ENCODE measurements around the gene BLOC1S2.
"Not testable (repeated sequence)": the region's sequence is repeated elsewhere in the genome, so short reads cannot be mapped to it uniquely, and the experiment has no call there.

The BLOC1S2 gene

DNA sequence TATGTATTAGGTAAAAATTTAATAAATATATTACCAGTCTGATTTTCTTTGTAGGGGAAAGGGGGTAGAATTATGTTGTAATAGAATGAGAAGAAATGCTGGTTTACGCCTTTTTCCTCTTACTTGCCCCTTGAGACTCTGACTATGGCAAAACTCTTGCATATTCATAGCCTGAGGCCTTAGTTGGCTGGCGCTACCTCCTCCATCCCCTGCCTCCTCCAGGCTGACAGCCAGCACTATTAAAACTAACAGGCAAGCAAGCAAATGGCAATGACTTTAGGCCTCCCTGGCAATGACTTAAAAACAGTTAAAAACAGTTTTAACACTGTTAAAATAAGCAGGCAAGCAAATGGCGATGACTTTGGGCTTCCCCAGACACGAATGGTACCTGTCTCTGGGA lies 29.1 kb upstream of the BLOC1S2 start:
- H3K27me3 ChIP-seq (ENCODE audit: insufficient read depth, low read length) = peaks cover 35% of the 10 kb centered on the region
- no peaks in the 10 kb centered on the region for H3K36me3 ChIP-seq (ENCODE audit: insufficient read depth, low read depth, low read length)
- H3K9ac ChIP-seq (ENCODE audit: low read depth, low read length) = no peak overlapping the region
- no peak overlapping the region for H3K4me3 ChIP-seq (ENCODE audit: low read length)
- H3K9me3 ChIP-seq (ENCODE audit: insufficient read depth, low read depth, low read length) = no peaks in the 10 kb centered on the region
- no peak overlapping the region for H3K27ac ChIP-seq (ENCODE audit: low read length)
- H3K4me1 ChIP-seq (ENCODE audit: insufficient read depth, low read length) = no peaks in the 10 kb centered on the region

DNA sequence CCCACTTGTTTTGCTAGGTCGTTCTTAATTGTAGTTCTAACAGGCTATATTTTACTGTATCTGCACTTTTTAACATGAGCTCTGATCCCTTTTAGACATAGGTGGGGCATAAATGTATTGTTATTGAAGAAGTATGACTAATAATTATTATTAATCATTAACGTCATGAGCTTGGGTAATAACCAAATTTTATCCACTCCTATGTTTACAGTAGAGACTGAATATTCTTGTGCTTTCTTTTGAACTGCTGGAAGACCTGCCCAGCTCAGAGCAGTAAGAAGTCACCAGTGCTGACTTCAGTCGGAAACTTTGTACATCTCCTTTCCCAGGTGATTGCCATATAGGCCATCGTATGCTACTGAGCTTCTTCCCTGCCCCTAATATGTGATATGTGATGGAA lies 24.8 kb upstream of the BLOC1S2 start:
- Histone ChIP-seq H3K9me3 (ENCODE audit: insufficient read depth, low read depth, low read length) (no peaks in the 10 kb centered on the region), H3K4me3 (ENCODE audit: low read length) (no peak overlapping the region), H3K9ac (ENCODE audit: low read depth, low read length) (no peak overlapping the region), H3K27ac (ENCODE audit: low read length) (no peak overlapping the region), H3K4me1 (ENCODE audit: insufficient read depth, low read length) (no peaks in the 10 kb centered on the region), H3K27me3 (ENCODE audit: insufficient read depth, low read length) (peaks cover 27% of the 10 kb centered on the region), H3K36me3 (ENCODE audit: insufficient read depth, low read depth, low read length) (no peaks in the 10 kb centered on the region)

DNA sequence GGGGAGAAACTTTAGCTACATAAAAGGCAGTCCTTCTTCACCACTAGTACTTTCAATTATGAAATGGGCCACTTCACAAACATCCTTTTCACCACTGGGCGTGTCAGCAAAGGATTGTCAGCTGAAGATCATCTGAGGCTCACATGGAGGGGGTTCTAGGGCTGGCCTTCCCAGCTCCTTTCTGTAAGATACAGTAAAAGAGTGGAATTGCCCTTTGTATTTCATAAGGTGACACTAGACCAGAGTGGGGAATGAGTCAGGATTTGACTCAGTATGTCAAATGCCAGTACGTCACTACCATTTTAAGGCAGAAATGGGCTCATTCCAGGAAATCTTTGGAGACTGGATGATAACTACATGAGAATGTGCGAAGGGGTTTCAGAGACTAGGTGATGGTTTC lies 21.2 kb upstream of the BLOC1S2 start:
- Histone ChIP-seq H3K27me3 (ENCODE audit: insufficient read depth, low read length) (peaks cover 22% of the 10 kb centered on the region), H3K36me3 (ENCODE audit: insufficient read depth, low read depth, low read length) (no peaks in the 10 kb centered on the region), H3K9me3 (ENCODE audit: insufficient read depth, low read depth, low read length) (no peaks in the 10 kb centered on the region), H3K27ac (ENCODE audit: low read length) (no peak overlapping the region), H3K4me3 (ENCODE audit: low read length) (no peak overlapping the region), H3K9ac (ENCODE audit: low read depth, low read length) (no peak overlapping the region), H3K4me1 (ENCODE audit: insufficient read depth, low read length) (no peaks in the 10 kb centered on the region)

DNA sequence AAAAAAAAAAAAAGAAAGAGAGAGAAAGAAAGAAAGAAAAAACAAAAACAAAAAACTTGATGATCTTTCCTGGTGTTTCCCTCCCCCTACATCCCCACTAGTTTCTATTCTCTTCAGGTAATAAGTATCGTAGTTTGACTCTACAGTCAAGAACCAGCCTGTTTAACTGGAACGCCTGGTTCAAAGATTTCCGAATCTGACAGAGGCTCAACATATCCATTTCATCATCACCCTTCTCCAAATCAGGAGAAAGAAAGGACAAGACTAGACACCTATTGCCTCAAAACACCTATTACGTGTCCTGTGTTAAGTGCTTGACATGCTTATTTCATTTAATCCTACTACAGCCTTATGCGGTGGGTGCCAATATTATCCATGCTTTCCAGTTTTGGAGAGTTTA lies 20.4 kb upstream of the BLOC1S2 start:
- Histone ChIP-seq H3K9ac (ENCODE audit: low read depth, low read length) (no peak overlapping the region), H3K4me1 (ENCODE audit: insufficient read depth, low read length) (peaks cover 3% of the 10 kb centered on the region; the same call in 1 of the 2 replicates), H3K4me3 (ENCODE audit: low read length) (no peak overlapping the region), H3K9me3 (ENCODE audit: insufficient read depth, low read depth, low read length) (no peaks in the 10 kb centered on the region), H3K27me3 (ENCODE audit: insufficient read depth, low read length) (peaks cover 13% of the 10 kb centered on the region), H3K36me3 (ENCODE audit: insufficient read depth, low read depth, low read length) (no peaks in the 10 kb centered on the region), H3K27ac (ENCODE audit: low read length) (no peak overlapping the region)

DNA sequence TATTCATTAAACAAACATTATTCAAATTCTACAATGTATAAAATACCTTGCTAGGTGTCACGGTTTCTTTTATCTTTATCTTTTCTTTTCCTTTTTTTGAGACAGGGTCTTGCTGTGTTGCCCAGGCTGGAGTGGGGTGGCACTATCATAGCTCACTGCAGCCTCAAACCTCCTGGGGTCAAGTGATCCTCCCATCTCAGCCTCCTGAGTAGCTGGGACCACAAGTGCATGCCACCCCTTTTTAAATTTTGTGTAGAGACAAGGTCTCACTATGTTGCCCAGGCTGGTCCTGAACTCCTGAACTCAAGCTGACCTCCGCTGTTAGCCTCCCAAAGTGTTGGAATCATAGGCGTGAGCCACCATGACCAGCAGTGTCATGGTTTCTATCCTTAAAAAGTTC lies 17.9 kb upstream of the BLOC1S2 start:
- no peak overlapping the region for H3K27ac ChIP-seq (ENCODE audit: low read length)
- peaks cover 12% of the 10 kb centered on the region; the same call in 1 of the 2 replicates for H3K4me1 ChIP-seq (ENCODE audit: insufficient read depth, low read length)
- no peaks in the 10 kb centered on the region for H3K36me3 ChIP-seq (ENCODE audit: insufficient read depth, low read depth, low read length)
- peaks cover 5% of the 10 kb centered on the region; the same call in 1 of the 2 replicates for H3K27me3 ChIP-seq (ENCODE audit: insufficient read depth, low read length)
- no peak overlapping the region for H3K4me3 ChIP-seq (ENCODE audit: low read length)
- H3K9me3 ChIP-seq (ENCODE audit: insufficient read depth, low read depth, low read length) = no peaks in the 10 kb centered on the region
- H3K9ac ChIP-seq (ENCODE audit: low read depth, low read length) = no peak overlapping the region

DNA sequence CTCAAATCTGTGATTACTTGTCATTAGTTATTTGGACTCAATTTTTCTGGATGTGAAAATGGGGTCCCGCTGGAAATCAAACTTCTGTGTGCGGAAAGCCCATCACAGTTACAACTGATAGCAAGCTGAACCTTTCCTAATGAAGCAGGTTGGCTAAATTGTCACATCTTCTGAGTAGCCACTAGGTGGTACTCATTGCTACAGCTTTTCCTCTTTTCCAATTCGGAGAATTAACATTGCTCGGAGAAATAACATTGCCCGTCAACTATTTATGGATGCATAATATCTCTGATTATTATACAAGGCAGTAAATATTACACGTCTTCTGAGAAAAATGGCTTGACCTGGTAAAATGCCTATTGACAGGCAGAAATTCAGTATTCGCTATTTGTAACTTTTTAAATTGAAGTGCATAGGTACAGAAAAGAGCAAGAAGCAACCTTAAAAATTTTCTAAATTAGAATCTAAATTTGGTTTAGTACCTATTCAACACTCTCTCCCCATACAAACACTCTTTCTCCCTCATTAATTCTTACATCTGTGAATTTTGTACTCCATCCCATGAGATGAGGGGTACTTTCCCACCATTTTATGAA lies 17.3 kb upstream of the BLOC1S2 start:
- Histone ChIP-seq H3K36me3 (ENCODE audit: insufficient read depth, low read depth, low read length) (no peaks in the 10 kb centered on the region), H3K9ac (ENCODE audit: low read depth, low read length) (no peak overlapping the region), H3K4me1 (ENCODE audit: insufficient read depth, low read length) (peaks cover 12% of the 10 kb centered on the region; the same call in 1 of the 2 replicates), H3K27ac (ENCODE audit: low read length) (no peak overlapping the region), H3K4me3 (ENCODE audit: low read length) (no peak overlapping the region), H3K9me3 (ENCODE audit: insufficient read depth, low read depth, low read length) (no peaks in the 10 kb centered on the region), H3K27me3 (ENCODE audit: insufficient read depth, low read length) (peaks cover 5% of the 10 kb centered on the region; the same call in 1 of the 2 replicates)

DNA sequence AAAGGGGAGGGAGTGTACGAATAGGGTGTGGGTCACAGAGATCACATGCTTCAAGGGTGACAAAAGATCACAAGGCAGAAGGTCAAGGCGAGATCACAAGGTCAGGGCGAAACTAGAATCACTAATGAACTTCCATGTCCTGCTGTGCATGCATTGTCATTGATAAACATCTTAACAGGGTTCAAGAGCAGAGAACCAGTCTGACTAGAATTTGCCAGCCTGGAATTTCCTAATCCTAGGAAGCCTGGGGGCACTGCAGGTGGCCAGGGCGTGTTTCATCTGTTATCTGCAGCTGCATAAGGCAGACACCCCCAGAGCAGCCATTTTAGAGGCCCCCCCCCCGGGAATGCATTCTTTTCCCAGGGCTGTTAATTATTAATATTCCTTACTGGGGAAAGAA lies 14.6 kb upstream of the BLOC1S2 start:
- H3K36me3 ChIP-seq (ENCODE audit: insufficient read depth, low read depth, low read length); H3K9me3 ChIP-seq (ENCODE audit: insufficient read depth, low read depth, low read length); H3K27me3 ChIP-seq (ENCODE audit: insufficient read depth, low read length); H3K4me3 ChIP-seq (ENCODE audit: low read length); H3K27ac ChIP-seq (ENCODE audit: low read length); H3K9ac ChIP-seq (ENCODE audit: low read depth, low read length): not testable (repeated sequence)
- peaks cover 12% of the 10 kb centered on the region; the same call in 1 of the 2 replicates for H3K4me1 ChIP-seq (ENCODE audit: insufficient read depth, low read length)

DNA sequence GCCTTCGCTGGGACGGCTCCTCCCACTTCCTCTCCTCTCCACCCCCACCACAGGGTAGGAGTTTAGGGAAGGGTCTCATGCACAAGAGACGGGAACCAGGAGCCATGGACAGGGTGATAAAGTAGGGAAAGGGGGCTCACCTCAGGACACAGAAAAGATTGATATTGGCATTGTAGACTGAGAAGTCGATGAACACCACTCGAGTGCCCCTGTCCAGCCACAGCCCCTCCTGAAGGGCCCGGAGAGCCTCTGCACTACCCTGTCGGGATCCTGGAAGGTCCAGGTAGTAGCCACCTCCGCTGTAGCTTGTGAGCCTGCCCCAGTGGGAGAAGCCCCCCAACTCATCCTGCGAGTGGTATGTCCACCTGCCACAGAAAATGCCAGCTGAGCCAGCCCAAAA lies 10.8 kb upstream of the BLOC1S2 start:
- Histone ChIP-seq H3K9ac (ENCODE audit: low read depth, low read length) (no peak overlapping the region), H3K9me3 (ENCODE audit: insufficient read depth, low read depth, low read length) (no peaks in the 10 kb centered on the region), H3K27me3 (ENCODE audit: insufficient read depth, low read length) (no peaks in the 10 kb centered on the region; the same call in 1 of the 2 replicates), H3K27ac (ENCODE audit: low read length) (no peak overlapping the region), H3K36me3 (ENCODE audit: insufficient read depth, low read depth, low read length) (no peaks in the 10 kb centered on the region), H3K4me1 (ENCODE audit: insufficient read depth, low read length) (peaks cover 12% of the 10 kb centered on the region; the same call in 1 of the 2 replicates), H3K4me3 (ENCODE audit: low read length) (no peak overlapping the region)

DNA sequence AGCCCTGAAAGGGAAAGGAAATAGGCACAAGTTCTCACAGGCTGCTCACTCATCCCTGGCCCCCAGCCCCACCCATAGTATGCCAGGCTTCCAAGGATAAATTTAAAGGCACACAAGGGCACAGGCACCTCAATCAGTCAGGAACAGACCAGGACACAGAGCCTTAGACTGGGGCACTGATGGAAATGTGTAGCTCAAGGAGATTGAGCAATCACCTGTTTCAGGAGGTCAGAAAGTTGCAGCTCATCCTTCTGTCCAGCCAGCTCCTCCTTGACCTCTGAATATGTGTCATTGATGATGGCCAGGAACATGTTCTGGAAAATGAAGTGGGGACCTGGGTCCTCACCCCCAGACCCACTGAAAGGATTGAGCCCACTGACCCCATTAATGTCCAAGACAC lies 6.6 kb upstream of the BLOC1S2 start:
- H3K9ac ChIP-seq (ENCODE audit: low read depth, low read length) = no peak overlapping the region
- H3K36me3 ChIP-seq (ENCODE audit: insufficient read depth, low read depth, low read length) = no peaks in the 10 kb centered on the region
- H3K4me1 ChIP-seq (ENCODE audit: insufficient read depth, low read length) = no peaks in the 10 kb centered on the region
- no peak overlapping the region for H3K4me3 ChIP-seq (ENCODE audit: low read length)
- H3K27me3 ChIP-seq (ENCODE audit: insufficient read depth, low read length) = no peaks in the 10 kb centered on the region; the same call in 1 of the 2 replicates
- no peak overlapping the region for H3K27ac ChIP-seq (ENCODE audit: low read length)
- no peaks in the 10 kb centered on the region for H3K9me3 ChIP-seq (ENCODE audit: insufficient read depth, low read depth, low read length)

DNA sequence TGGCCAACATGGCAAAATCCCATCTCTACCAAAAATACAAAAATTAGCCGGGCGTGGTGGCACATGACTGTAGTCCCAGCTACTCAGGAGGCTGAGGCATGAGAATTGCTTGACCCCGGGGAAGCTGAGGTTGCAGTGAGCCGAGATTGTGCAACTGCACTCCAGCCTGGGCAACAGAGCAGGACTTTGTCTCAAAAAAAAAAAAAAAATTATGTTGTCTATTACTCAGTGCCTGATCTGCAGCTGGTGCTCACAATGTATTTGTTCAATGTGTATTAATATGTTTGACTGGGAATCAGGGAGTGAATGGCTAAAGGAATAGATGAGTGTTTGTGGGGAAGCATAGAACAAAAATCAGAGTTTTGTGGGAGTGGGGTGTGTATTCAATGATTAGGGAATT lies 5.8 kb upstream of the BLOC1S2 start:
- H3K4me1 ChIP-seq (ENCODE audit: insufficient read depth, low read length); H3K4me3 ChIP-seq (ENCODE audit: low read length); H3K9ac ChIP-seq (ENCODE audit: low read depth, low read length); H3K27ac ChIP-seq (ENCODE audit: low read length); H3K27me3 ChIP-seq (ENCODE audit: insufficient read depth, low read length); H3K36me3 ChIP-seq (ENCODE audit: insufficient read depth, low read depth, low read length); H3K9me3 ChIP-seq (ENCODE audit: insufficient read depth, low read depth, low read length): not testable (repeated sequence)

DNA sequence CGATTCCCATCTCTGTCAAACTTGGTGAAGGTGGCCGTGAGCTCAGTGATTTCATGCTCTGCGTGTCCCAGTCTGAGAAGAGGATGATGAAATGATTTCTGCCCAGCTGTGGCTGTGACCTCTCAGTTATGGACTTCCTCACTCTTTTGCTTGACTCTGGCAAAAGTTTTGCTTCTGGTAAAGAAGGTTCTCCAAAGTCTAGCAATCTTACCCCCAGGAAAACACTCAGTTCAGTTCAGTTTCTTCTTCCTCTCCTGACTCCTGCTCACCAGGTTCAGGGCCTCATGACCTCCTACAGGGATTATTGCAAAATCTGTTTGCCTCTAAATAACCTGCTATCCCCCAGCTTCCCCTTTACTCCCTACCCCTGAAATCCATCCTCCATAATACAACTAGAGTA lies 4.9 kb upstream of the BLOC1S2 start:
- Histone ChIP-seq H3K4me1 (ENCODE audit: insufficient read depth, low read length) (peaks cover 5% of the 10 kb centered on the region; the same call in 1 of the 2 replicates), H3K9ac (ENCODE audit: low read depth, low read length) (no peak overlapping the region), H3K9me3 (ENCODE audit: insufficient read depth, low read depth, low read length) (no peaks in the 10 kb centered on the region), H3K4me3 (ENCODE audit: low read length) (no peak overlapping the region), H3K36me3 (ENCODE audit: insufficient read depth, low read depth, low read length) (no peaks in the 10 kb centered on the region), H3K27me3 (ENCODE audit: insufficient read depth, low read length) (no peaks in the 10 kb centered on the region; the same call in 1 of the 2 replicates), H3K27ac (ENCODE audit: low read length) (no peak overlapping the region)

DNA sequence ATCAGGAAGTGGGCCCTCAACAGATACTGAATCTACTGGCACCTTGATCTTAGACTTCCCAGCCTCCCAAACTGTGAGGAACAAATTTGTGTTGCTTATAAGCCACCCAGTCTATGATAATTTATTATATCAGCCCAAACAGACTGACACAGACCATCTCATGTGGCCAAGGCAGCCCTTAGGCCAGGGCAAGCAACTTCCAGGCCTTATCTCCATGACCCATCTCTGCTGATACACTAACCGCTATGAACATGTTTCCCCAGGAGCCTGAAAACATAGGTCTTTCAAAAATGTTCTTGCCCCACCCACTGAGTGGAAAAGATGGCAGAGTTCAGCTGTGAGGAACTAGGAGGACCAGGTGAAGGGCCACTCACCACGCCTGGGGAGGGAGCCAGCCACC lies 3.2 kb upstream of the BLOC1S2 start:
- no peaks in the 10 kb centered on the region; the same call in 1 of the 2 replicates for H3K27me3 ChIP-seq (ENCODE audit: insufficient read depth, low read length)
- H3K36me3 ChIP-seq (ENCODE audit: insufficient read depth, low read depth, low read length) = no peaks in the 10 kb centered on the region
- H3K4me3 ChIP-seq (ENCODE audit: low read length) = no peak overlapping the region
- H3K9me3 ChIP-seq (ENCODE audit: insufficient read depth, low read depth, low read length) = no peaks in the 10 kb centered on the region
- H3K27ac ChIP-seq (ENCODE audit: low read length) = no peak overlapping the region
- H3K9ac ChIP-seq (ENCODE audit: low read depth, low read length) = no peak overlapping the region
- H3K4me1 ChIP-seq (ENCODE audit: insufficient read depth, low read length) = peaks cover 5% of the 10 kb centered on the region; the same call in 1 of the 2 replicates
